Parathyroid adenoma (tissue), 2 donors: ENCODE measurements around the gene SPOCK1.
A peak's percentile ranks its signal among the peaks of the same experiment; 100 is the strongest.
"Not testable (repeated sequence)": the region's sequence is repeated elsewhere in the genome, so short reads cannot be mapped to it uniquely, and the experiment has no call there.

Experiments
- H2AFZ ChIP-seq: fragments of 300-600 bp; sonication (generic); one replicate; pipeline ENCODE4 v1.7.0; 2017; ENCODE audit warnings: antibody characterized with exemption, mild to moderate bottlenecking
- H3K27ac ChIP-seq: fragments of 300-600 bp; sonication (generic); one replicate; pipeline ENCODE4 v1.7.0; 2017
- H3K27me3 ChIP-seq: fragments of 300-600 bp; sonication (generic); one replicate; pipeline ENCODE4 v1.7.0; 2017; ENCODE audit warnings: low read length; ENCODE audit not compliant: control insufficient read depth, insufficient read depth
- H3K36me3 ChIP-seq: fragments of 300-600 bp; sonication (generic); one replicate; pipeline ENCODE4 v1.7.0; 2017; ENCODE audit warnings: low read length; ENCODE audit not compliant: control insufficient read depth, insufficient read depth
- H3K4me1 ChIP-seq: fragments of 300-600 bp; sonication (generic); one replicate; pipeline ENCODE4 v1.7.0; 2017; ENCODE audit warnings: control low read depth
- H3K4me2 ChIP-seq: fragments of 300-600 bp; sonication (generic); one replicate; pipeline ENCODE4 v1.7.0; 2017; ENCODE audit warnings: low read length
- H3K4me3 ChIP-seq: fragments of 300-600 bp; sonication (generic); one replicate; pipeline ENCODE4 v1.7.0; 2017; ENCODE audit warnings: low read depth, low read length
- H3K79me2 ChIP-seq: fragments of 300-600 bp; sonication (generic); one replicate; pipeline ENCODE4 v1.7.0; 2017; ENCODE audit warnings: control low read depth
- H3K9ac ChIP-seq: fragments of 300-600 bp; sonication (generic); one replicate; pipeline ENCODE4 v1.7.0; 2017; ENCODE audit warnings: mild to moderate bottlenecking
- H3K9me3 ChIP-seq: fragments of 300-600 bp; sonication (generic); one replicate; pipeline ENCODE4 v1.7.0; 2017; ENCODE audit warnings: low read length; ENCODE audit not compliant: control insufficient read depth
- CTCF ChIP-seq: fragments of 300-600 bp; sonication (generic); IDR thresholded peaks from one replicate; pipeline ENCODE4 v1.7.0; 2017; ENCODE audit warnings: antibody characterized with exemption, mild to moderate bottlenecking
- donor health status: primary hyperparathyroidism.

SPOCK1 gene

GRCh38 chr5:137260820-137261695, 238.1 kb downstream of the SPOCK1 start:
- Histone ChIP-seq H2AFZ (no peak overlapping the region), H3K9me3 (no peaks in the 10 kb centered on the region), H3K4me3 (no peak overlapping the region), H3K27ac (no peak overlapping the region), H3K36me3 (no peaks in the 10 kb centered on the region), H3K27me3 (no peaks in the 10 kb centered on the region), H3K4me1 (no peaks in the 10 kb centered on the region), H3K79me2 (no peaks in the 10 kb centered on the region), H3K9ac (no peak overlapping the region), H3K4me2 (no peak overlapping the region)
- TF ChIP-seq CTCF = no peak

- H3K4me3 ChIP-seq, H3K4me1 ChIP-seq, H3K36me3 ChIP-seq, H2AFZ ChIP-seq, H3K27me3 ChIP-seq, H3K27ac ChIP-seq, H3K79me2 ChIP-seq, H3K4me2 ChIP-seq, H3K9me3 ChIP-seq, H3K9ac ChIP-seq: not testable (repeated sequence)
These were observed 240.0 kb downstream of the SPOCK1 start for GRCh38 chr5:137259115-137259514.

- H3K9ac ChIP-seq = no peak overlapping the region
- no peaks in the 10 kb centered on the region for H3K4me1 ChIP-seq
- no peaks in the 10 kb centered on the region for H3K9me3 ChIP-seq
- peak overlapping the region; percentile 22 for H3K27ac ChIP-seq
- H3K27me3 ChIP-seq = no peaks in the 10 kb centered on the region
- H3K36me3 ChIP-seq = no peaks in the 10 kb centered on the region
- TF ChIP-seq CTCF = no peak
- no peaks in the 10 kb centered on the region for H3K79me2 ChIP-seq
- no peak overlapping the region for H3K4me2 ChIP-seq
- H2AFZ ChIP-seq = no peak overlapping the region
- H3K4me3 ChIP-seq = no peak overlapping the region
These were observed 244.7 kb downstream of the SPOCK1 start for GRCh38 chr5:137254119-137255090.

GRCh38 chr5:137252512-137252911, 246.6 kb downstream of the SPOCK1 start:
- Histone ChIP-seq H3K4me1 (no peaks in the 10 kb centered on the region), H2AFZ (no peak overlapping the region), H3K4me3 (no peak overlapping the region), H3K79me2 (no peaks in the 10 kb centered on the region), H3K9me3 (no peaks in the 10 kb centered on the region), H3K27me3 (no peaks in the 10 kb centered on the region), H3K4me2 (no peak overlapping the region), H3K9ac (no peak overlapping the region), H3K27ac (no peak overlapping the region), H3K36me3 (no peaks in the 10 kb centered on the region)
- no peak for TF ChIP-seq CTCF

- TF ChIP-seq CTCF = no peak
- H3K4me2 ChIP-seq = no peak overlapping the region
These were observed 248.7 kb downstream of the SPOCK1 start for GRCh38 chr5:137250421-137250820.

More at GRCh38 chr5:137250421-137250820, 248.7 kb downstream of the SPOCK1 start:
- Histone ChIP-seq H2AFZ (no peak overlapping the region), H3K4me3 (no peak overlapping the region), H3K27ac (no peak overlapping the region), H3K9me3 (no peaks in the 10 kb centered on the region), H3K27me3 (no peaks in the 10 kb centered on the region), H3K4me1 (no peaks in the 10 kb centered on the region), H3K36me3 (no peaks in the 10 kb centered on the region), H3K9ac (no peak overlapping the region), H3K79me2 (no peaks in the 10 kb centered on the region)
